Raji (cell line): ENCODE results near the gene TXNDC12.

Source experiments
- POLR2A ChIP-seq: IDR thresholded peaks from 2 replicates; pipeline ENCODE4 v1.6.1; 2011; ENCODE audit warnings: low read depth, low read length, control low read depth; ENCODE audit not compliant: insufficient read depth

Gene TXNDC12

GRCh38 chr1:52007215-52008002 is 47.6 kb downstream of the TXNDC12 start:
- TF ChIP-seq POLR2A, result no peak

- no peak for TF ChIP-seq POLR2A
Measured at GRCh38 chr1:52003877-52004276, 51.1 kb downstream of the TXNDC12 start.

- no peak for TF ChIP-seq POLR2A
Measured at GRCh38 chr1:52002038-52002917, 52.7 kb downstream of the TXNDC12 start.

- no peak for TF ChIP-seq POLR2A
Measured at GRCh38 chr1:51998701-51999100, 56.3 kb downstream of the TXNDC12 start.

GRCh38 chr1:51997974-51998382 is 57.0 kb downstream of the TXNDC12 start:
- no peak for TF ChIP-seq POLR2A

GRCh38 chr1:51990478-51990965 is 64.5 kb downstream of the TXNDC12 start, which contains the start of gene RAB3B:
RAB3B (minus strand) TSS chr1:51990700; CDS start chr1:51977117, 13,583 bp downstream.
- no peak for TF ChIP-seq POLR2A

GRCh38 chr1:51989582-51990477 is 65.2 kb downstream of the TXNDC12 start:
- no peak for TF ChIP-seq POLR2A

GRCh38 chr1:51988254-51988653 is 66.7 kb downstream of the TXNDC12 start:
- TF ChIP-seq POLR2A, result no peak

GRCh38 chr1:51986718-51987117 is 68.3 kb downstream of the TXNDC12 start:
- TF ChIP-seq POLR2A, result no peak

GRCh38 chr1:51982161-51982560 is 72.8 kb downstream of the TXNDC12 start:
- no peak for TF ChIP-seq POLR2A

- no peak for TF ChIP-seq POLR2A
Measured at GRCh38 chr1:51981555-51981954, 73.4 kb downstream of the TXNDC12 start.

GRCh38 chr1:51978099-51978498 is 76.9 kb downstream of the TXNDC12 start:
- no peak for TF ChIP-seq POLR2A

- TF ChIP-seq POLR2A, result no peak
Measured at GRCh38 chr1:51976846-51977602, 78.0 kb downstream of the TXNDC12 start.
